OCI-LY1 (cell line): ENCODE results near the gene DIPK1B.
A peak's percentile ranks its signal among the peaks of the same experiment; 100 is the strongest.

ENCODE experiments used
- H2AFZ ChIP-seq: fragments of 200-600 bp; sonication (generic), shearing (Covaris generic); 2 replicates; pipeline ENCODE4 v1.6.0; 2014; ENCODE audit warnings: antibody characterized with exemption, mild to moderate bottlenecking, low read length
- H3F3A ChIP-seq: fragments of 200-600 bp; sonication (generic), shearing (Covaris generic); 2 replicates; pipeline ENCODE4 v1.6.0; 2014; ENCODE audit warnings: mild to moderate bottlenecking, antibody characterized with exemption, low read length, moderate library complexity; ENCODE audit not compliant: insufficient read depth
- H3K27ac ChIP-seq: fragments of 200-600 bp; sonication (generic); 2 replicates; pipeline ENCODE4 v1.5.1; 2014; ENCODE audit warnings: low read length, mixed run types, mild to moderate bottlenecking, low read depth; ENCODE audit not compliant: poor library complexity, severe bottlenecking
- H3K27me3 ChIP-seq: fragments of 200-600 bp; sonication (generic); 2 replicates; pipeline ENCODE4 v1.6.0; 2014; ENCODE audit warnings: antibody characterized with exemption, mild to moderate bottlenecking, low read length, moderate library complexity; ENCODE audit not compliant: insufficient read depth
- H3K36me3 ChIP-seq: fragments of 200-600 bp; sonication (generic); 2 replicates; pipeline ENCODE4 v1.6.1; 2014; ENCODE audit warnings: mild to moderate bottlenecking, antibody characterized with exemption, low read length, moderate library complexity, mixed read lengths; ENCODE audit not compliant: insufficient read depth
- H3K4me1 ChIP-seq: fragments of 200-600 bp; sonication (generic); 2 replicates; pipeline ENCODE4 v1.5.1; 2014; ENCODE audit warnings: mild to moderate bottlenecking, low read length, moderate library complexity; ENCODE audit not compliant: insufficient read depth, severe bottlenecking
- H3K4me2 ChIP-seq: fragments of 200-600 bp; sonication (generic), shearing (Covaris generic); 2 replicates; pipeline ENCODE4 v1.6.1; 2014; ENCODE audit warnings: low read length
- H3K4me3 ChIP-seq: fragments of 200-600 bp; sonication (generic); 2 replicates; pipeline ENCODE4 v1.5.1; 2014; ENCODE audit warnings: low read length, low read depth, mild to moderate bottlenecking, mixed read lengths; ENCODE audit not compliant: poor library complexity, severe bottlenecking
- H3K79me2 ChIP-seq: fragments of 200-600 bp; shearing (Covaris generic); 2 replicates; pipeline ENCODE4 v1.6.1; 2016; ENCODE audit warnings: mixed run types, low read length, mixed read lengths; ENCODE audit not compliant: insufficient read depth
- H3K9ac ChIP-seq: fragments of 200-600 bp; sonication (generic), shearing (Covaris generic); 2 replicates; pipeline ENCODE4 v1.6.1; 2014; ENCODE audit warnings: mild to moderate bottlenecking, low read length, mixed read lengths
- H3K9me2 ChIP-seq: fragments of 200-600 bp; sonication (generic), shearing (Covaris generic); 2 replicates; pipeline ENCODE4 v1.6.1; 2014; ENCODE audit warnings: low read depth, mild to moderate bottlenecking, low read length, mixed read lengths
- H3K9me3 ChIP-seq: fragments of 200-600 bp; shearing (Covaris generic); 2 replicates; pipeline ENCODE4 v1.6.1; 2014; ENCODE audit warnings: low read length, mixed read lengths
- H4K20me1 ChIP-seq: fragments of 200-600 bp; sonication (generic), shearing (Covaris generic); 2 replicates; pipeline ENCODE4 v1.6.0; 2016; ENCODE audit warnings: mild to moderate bottlenecking, low read length; ENCODE audit not compliant: insufficient read depth
- EZH2 ChIP-seq: fragments of 200-600 bp; sonication (generic), shearing (Covaris generic); IDR thresholded peaks from 2 replicates; pipeline ENCODE4 v1.8.0; 2017; ENCODE audit warnings: borderline replicate concordance, mixed run types, mild to moderate bottlenecking, antibody characterized with exemption, low read length, moderate library complexity, mixed read lengths
- TF ChIP-seq, protein P1 (sequence below): fragments of 200-600 bp; sonication (generic), shearing (Covaris generic); IDR thresholded peaks from 2 replicates; pipeline ENCODE4 v1.5.1; 2017; ENCODE audit warnings: mild to moderate bottlenecking, antibody characterized with exemption, low read length, moderate library complexity, mixed read lengths

The DIPK1B gene

GRCh38 chr9:136762915-136763648 lies 50.7 kb downstream of the DIPK1B start:
- Histone ChIP-seq H3K4me1 (no peaks in the 10 kb centered on the region), H3K27me3 (peaks cover 7% of the 10 kb centered on the region; the same call in 1 of the 2 replicates), H3K36me3 (no peaks in the 10 kb centered on the region), H4K20me1 (no peaks in the 10 kb centered on the region), H3K9me3 (no peaks in the 10 kb centered on the region), H3K79me2 (no peaks in the 10 kb centered on the region), H3K9ac (no peak overlapping the region), H3K9me2 (no peaks in the 10 kb centered on the region), H3K4me3 (no peak overlapping the region), H3K27ac (no peak overlapping the region), H3K4me2 (peak overlapping the region; percentile 26; the same call in 1 of the 2 replicates), H2AFZ (no peak overlapping the region), H3F3A (no peaks in the 10 kb centered on the region)
- TF ChIP-seq, protein P1, sequence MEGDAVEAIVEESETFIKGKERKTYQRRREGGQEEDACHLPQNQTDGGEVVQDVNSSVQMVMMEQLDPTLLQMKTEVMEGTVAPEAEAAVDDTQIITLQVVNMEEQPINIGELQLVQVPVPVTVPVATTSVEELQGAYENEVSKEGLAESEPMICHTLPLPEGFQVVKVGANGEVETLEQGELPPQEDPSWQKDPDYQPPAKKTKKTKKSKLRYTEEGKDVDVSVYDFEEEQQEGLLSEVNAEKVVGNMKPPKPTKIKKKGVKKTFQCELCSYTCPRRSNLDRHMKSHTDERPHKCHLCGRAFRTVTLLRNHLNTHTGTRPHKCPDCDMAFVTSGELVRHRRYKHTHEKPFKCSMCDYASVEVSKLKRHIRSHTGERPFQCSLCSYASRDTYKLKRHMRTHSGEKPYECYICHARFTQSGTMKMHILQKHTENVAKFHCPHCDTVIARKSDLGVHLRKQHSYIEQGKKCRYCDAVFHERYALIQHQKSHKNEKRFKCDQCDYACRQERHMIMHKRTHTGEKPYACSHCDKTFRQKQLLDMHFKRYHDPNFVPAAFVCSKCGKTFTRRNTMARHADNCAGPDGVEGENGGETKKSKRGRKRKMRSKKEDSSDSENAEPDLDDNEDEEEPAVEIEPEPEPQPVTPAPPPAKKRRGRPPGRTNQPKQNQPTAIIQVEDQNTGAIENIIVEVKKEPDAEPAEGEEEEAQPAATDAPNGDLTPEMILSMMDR, result no peak
- no peak for TF ChIP-seq EZH2

DNA sequence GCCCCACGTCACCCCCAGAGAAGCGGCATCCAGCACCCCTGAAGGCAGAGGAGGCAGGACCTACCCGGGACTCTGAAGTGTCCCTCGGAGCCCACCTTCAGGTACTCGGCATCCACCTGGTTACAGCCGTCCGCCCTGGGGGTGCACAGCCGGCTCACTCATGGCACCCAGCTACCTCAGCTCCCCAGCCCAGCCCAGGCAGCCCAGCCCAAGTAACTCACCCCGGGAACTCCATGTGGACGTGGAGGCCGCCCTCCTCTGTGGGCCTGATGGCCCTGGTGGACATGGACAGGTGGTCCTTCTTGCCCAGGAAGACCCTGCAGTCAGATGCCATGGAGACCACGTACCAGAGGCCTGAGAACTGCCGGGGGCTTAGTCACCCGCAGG lies 51.3 kb downstream of the DIPK1B start:
- Histone ChIP-seq H3K27me3 (0 out of 2 replicates have a peak, but pooled peaks cover 7% of the 10 kb centered on the region), H3K4me2 (no peak overlapping the region), H3K9ac (no peak overlapping the region), H3F3A (no peaks in the 10 kb centered on the region), H3K79me2 (no peaks in the 10 kb centered on the region), H3K9me3 (no peaks in the 10 kb centered on the region), H3K9me2 (no peaks in the 10 kb centered on the region), H3K4me1 (no peaks in the 10 kb centered on the region), H2AFZ (no peak overlapping the region), H3K36me3 (no peaks in the 10 kb centered on the region), H4K20me1 (no peaks in the 10 kb centered on the region), H3K27ac (no peak overlapping the region), H3K4me3 (no peak overlapping the region)
- TF ChIP-seq, protein P1, result no peak
- no peak for TF ChIP-seq EZH2

GRCh38 chr9:136764301-136764891 lies 52.0 kb downstream of the DIPK1B start, which contains the start of gene LCN15:
Gene LCN15 (minus strand): TSS chr9:136764518. CDS start chr9:136764488, 30 bp downstream.
- Histone ChIP-seq H3K9me3 (no peaks in the 10 kb centered on the region), H3K9me2 (no peaks in the 10 kb centered on the region), H4K20me1 (no peaks in the 10 kb centered on the region), H3K4me3 (no peak within 1 kb of the TSS), H3K4me2 (no peak within 1 kb of the TSS), H3K27ac (no peak within 1 kb of the TSS), H3K27me3 (0 out of 2 replicates have a peak, but pooled peaks cover 7% of the 10 kb centered on the region), H3F3A (no peaks in the 10 kb centered on the region), H3K9ac (no peak within 1 kb of the TSS), H3K79me2 (no peaks in the 10 kb centered on the region), H3K4me1 (no peaks in the 10 kb centered on the region), H2AFZ (no peak within 1 kb of the TSS), H3K36me3 (no peaks in the 10 kb centered on the region)
- TF ChIP-seq EZH2, result no peak
- TF ChIP-seq, protein P1, result no peak
